HG02798 (cell line): ENCODE results near the gene MGAT2.
"Not testable (repeated sequence)": the region's sequence is repeated elsewhere in the genome, so short reads cannot be mapped to it uniquely, and the experiment has no call there.

Experiments used
- ATAC-seq: cut with Tn5 transposase; IDR thresholded peaks from one replicate; pipeline ENCODE4 v1.9.1; 2021; ENCODE audit warnings: mild to moderate bottlenecking; ENCODE audit not compliant: unreplicated experiment, poor library complexity

MGAT2 gene

GRCh38 chr14:49607583-49607982 is 13.0 kb upstream of the MGAT2 start:
- ATAC-seq = no peak

- ATAC-seq = no peak
These were observed 8.3 kb upstream of the MGAT2 start for GRCh38 chr14:49612251-49612650.

GRCh38 chr14:49612671-49613070 is 7.9 kb upstream of the MGAT2 start:
- ATAC-seq = no peak

- ATAC-seq = no peak
These were observed 6.4 kb upstream of the MGAT2 start for GRCh38 chr14:49614196-49614595.

GRCh38 chr14:49615776-49616175 is 4.8 kb upstream of the MGAT2 start:
- no peak for ATAC-seq

GRCh38 chr14:49617852-49618519 is 2.6 kb upstream of the MGAT2 start:
- no peak for ATAC-seq

GRCh38 chr14:49619273-49619672 is 1.3 kb upstream of the MGAT2 start:
- ATAC-seq = not testable (repeated sequence)

GRCh38 chr14:49619730-49620129 is 869 bp upstream of the MGAT2 start:
- ATAC-seq = no peak

- peak; percentile 31 for ATAC-seq
These were observed 699 bp downstream of the MGAT2 start for GRCh38 chr14:49621114-49621881.

GRCh38 chr14:49622022-49622607 is 1.5 kb downstream of the MGAT2 start:
- no peak for ATAC-seq

GRCh38 chr14:49623387-49623786 is 2.8 kb downstream of the MGAT2 start:
- no peak for ATAC-seq

GRCh38 chr14:49623941-49624839 is 3.6 kb downstream of the MGAT2 start:
- ATAC-seq = peak; percentile 12

- peak; percentile 84 for ATAC-seq
These were observed 13.3 kb downstream of the MGAT2 start for GRCh38 chr14:49633640-49634546.

GRCh38 chr14:49634547-49635334 is 14.1 kb downstream of the MGAT2 start, which contains the start of gene DNAAF2:
DNAAF2 (minus strand) TSS chr14:49635244; CDS start chr14:49635149, 95 bp downstream.
- ATAC-seq = peak; percentile 23

GRCh38 chr14:49636866-49637265 is 16.3 kb downstream of the MGAT2 start:
- no peak for ATAC-seq

GRCh38 chr14:49637534-49638078 is 17.0 kb downstream of the MGAT2 start:
- ATAC-seq = no peak

- ATAC-seq = no peak
These were observed 20.2 kb downstream of the MGAT2 start for GRCh38 chr14:49640540-49641417.
